HepG2 (cell line): Measurements from ENCODE around the gene ANO5. TPM values are rescaled to one million over a fixed set of nuclear protein-coding genes. Genes with fewer than 3 reads are reported as not detected.

Source experiments
- ATAC-seq: fragments of 200-7000 bp; cut with Tn5 transposase; 3 replicates; pipeline ENCODE4 v1.9.1; 2020; ENCODE audit warnings: mild to moderate bottlenecking, moderate library complexity
- BruUV-seq: library from RNA; stranded (reverse); fragments of 400-500 nt; replicated peaks from 2 replicates; lab custom pipeline; 2021; lab: Mats Ljungman, UMichigan
- CTCF ChIA-PET: fragments of 300-600 bp; formaldehyde crosslinking; extraction: SDS; loops from one replicate; lab custom pipeline; 2021; ENCODE audit warnings: low total read pairs, inconsistent platforms, low intra/inter-chr PET ratio; lab: Yijun Ruan, JAX
- POLR2A ChIA-PET: fragments of 350-600 bp; sonication (Branson Sonifier 250); formaldehyde crosslinking; loops from one replicate; lab custom pipeline; 2020; ENCODE audit warnings: antibody characterized with exemption, inconsistent platforms; lab: Yijun Ruan, JAX
- DNase-seq: peaks from one replicate; pipeline ENCODE4 v3.0.0-alpha.2; 2015; ENCODE audit warnings: low spot score
- FAIRE-seq: peaks from 3 replicates; lab custom pipeline; 2011; peaks lifted over from hg19 to GRCh38; lab: Jason Lieb, UNC
- H2AFZ ChIP-seq: one replicate; pipeline ENCODE4 v1.6.1; 2011; ENCODE audit warnings: low read length, inconsistent platforms
- H3K27ac ChIP-seq: fragments of 300-600 bp; 3 replicates; pipeline ENCODE4 v1.8.0; 2011; ENCODE audit warnings: mixed run types, mild to moderate bottlenecking, mixed read lengths, low read length, inconsistent platforms; ENCODE audit not compliant: insufficient read depth; ENCODE audit errors: extremely low read length
- H3K27me3 ChIP-seq, 2 experiments: fragments of 200-600 bp in 1 of 2; 2 replicates in 1 of 2; 3 replicates in 1 of 2; pipeline versions ENCODE4 v1.6.0 to v1.8.0; 2011; ENCODE audit warnings: low read length in 2 of 2, mild to moderate bottlenecking in 2 of 2, moderate library complexity in 2 of 2, inconsistent platforms in 1 of 2; ENCODE audit not compliant: insufficient read depth in 2 of 2, control insufficient read depth in 1 of 2
- H3K36me3 ChIP-seq, 2 experiments: fragments of 200-600 bp in 1 of 2; replicated peaks in 1 of 2; 2 replicates in 1 of 2; 3 replicates in 1 of 2; pipeline versions ENCODE4 v1.5.1 to v1.8.0; 2011; ENCODE audit warnings: low read length in 2 of 2, inconsistent platforms in 1 of 2; ENCODE audit not compliant: insufficient read depth in 2 of 2, control insufficient read depth in 1 of 2
- H3K4me1 ChIP-seq: 2 replicates; pipeline ENCODE4 v1.5.1; 2012; ENCODE audit warnings: low read length, inconsistent platforms; ENCODE audit not compliant: insufficient read depth
- H3K4me2 ChIP-seq: 2 replicates; pipeline ENCODE4 v1.6.0; 2011; ENCODE audit warnings: low read depth, low read length, inconsistent platforms
- H3K4me3 ChIP-seq, 3 experiments: fragments of 200-600 bp in 1 of 3; sonication (generic), shearing (Covaris generic) in 1 of 3; replicated peaks in 1 of 3; 2 replicates each; pipeline ENCODE4 v1.5.1; 2011 to 2016; ENCODE audit warnings: low read length in 3 of 3, inconsistent platforms in 2 of 3, low read depth in 2 of 3, mild to moderate bottlenecking in 2 of 3, control low read depth in 1 of 3, mixed read lengths in 1 of 3; ENCODE audit not compliant: insufficient read depth in 1 of 3
- H3K79me2 ChIP-seq: one replicate; pipeline ENCODE4 v1.6.1; 2011; ENCODE audit warnings: low read length, inconsistent platforms; ENCODE audit not compliant: insufficient read depth
- H3K9ac ChIP-seq: 2 replicates; pipeline ENCODE4 v1.6.0; 2011; ENCODE audit warnings: mild to moderate bottlenecking, low read depth, low read length, inconsistent platforms; ENCODE audit not compliant: insufficient read depth
- H3K9me3 ChIP-seq: 2 replicates; pipeline ENCODE4 v1.5.1; 2012; ENCODE audit warnings: mild to moderate bottlenecking, low read length
- H4K20me1 ChIP-seq: 2 replicates; pipeline ENCODE4 v1.6.0; 2011; ENCODE audit warnings: inconsistent platforms, mild to moderate bottlenecking, low read length, moderate library complexity; ENCODE audit not compliant: insufficient read depth
- KLF11 ChIP-seq: IDR thresholded peaks from 2 replicates; pipeline ENCODE4 v1.6.1; 2016; ENCODE audit warnings: missing compliant biosample characterization
- MAF1 ChIP-seq: sonication (generic); formaldehyde crosslinking; IDR thresholded peaks from 2 replicates; pipeline ENCODE4 v1.5.0; 2020; ENCODE audit warnings: missing genetic modification reagents, borderline replicate concordance
- NCOA1 ChIP-seq: sonication (generic); formaldehyde crosslinking; IDR thresholded peaks from 2 replicates; pipeline ENCODE4 v1.9.0; 2021; ENCODE audit warnings: missing genetic modification reagents
- NCOA2 ChIP-seq: sonication (generic); formaldehyde crosslinking; IDR thresholded peaks from 2 replicates; pipeline ENCODE4 v1.8.0; 2022; ENCODE audit warnings: inconsistent platforms
- SUZ12 ChIP-seq: fragments of 150-350 bp; IDR thresholded peaks from 2 replicates; pipeline ENCODE4 v1.6.1; 2014; ENCODE audit warnings: low read depth, low read length
- ZFAT ChIP-seq: sonication (generic); formaldehyde crosslinking; conservative IDR thresholded peaks from 2 replicates; pipeline ENCODE4 v1.8.1; 2023; ENCODE audit warnings: missing genetic modification reagents, inconsistent platforms
- ZFP1 ChIP-seq: IDR thresholded peaks from 2 replicates; pipeline ENCODE4 v1.6.1; 2016
- ZNF256 ChIP-seq: sonication (generic); formaldehyde crosslinking; conservative IDR thresholded peaks from 2 replicates; pipeline ENCODE4 v1.4.0; 2020; ENCODE audit warnings: missing genetic modification reagents
- WGBS: methylation state at CpG from one replicate; pipeline ENCODE4 v1.1.6; 2017; ENCODE audit warnings: low lambda C conversion rate; 5-methylcytosine and 5-hydroxymethylcytosine counted together
- in situ Hi-C: cut with HindIII; loops from 2 replicates; pipeline ENCODE4 v1.10.0; 2017; ENCODE audit warnings: low pct_unique_long_range_greater_than_20kb; ENCODE audit not compliant: extremely low pct_ligation_motif_present
- intact Hi-C: fragments of 100-400 bp; cut with micrococcal nuclease; formaldehyde crosslinking; loops from one replicate; pipeline ENCODE4 v1.10.0; 2022; ENCODE audit not compliant: unreplicated experiment
- polyA plus RNA-seq, 8 experiments: library from polyadenylated mRNA; depleted of rRNA in 3 of 8; stranded (reverse) in 7 of 8; unstranded in 1 of 8; fragments of >200 nt; fragmentation: Illumina TruSeq in 4 of 8; extraction: Trizol in 4 of 8; gene quantifications; 2 replicates each; pipeline versions ENCODE4 v1.2.1 to v1.2.3, GENCODE V29; 2011 to 2016; ENCODE audit warnings: low read depth in 4 of 8, missing spikeins in 1 of 8, mixed read lengths in 1 of 8; ENCODE audit not compliant: insufficient read depth in 1 of 8
- total RNA-seq, 5 experiments: library from RNA; depleted of rRNA; stranded (reverse); fragments of >200 nt; fragmentation: Illumina TruSeq; extraction: Trizol; gene quantifications; 2 replicates each; pipeline ENCODE4 v1.2.3, GENCODE V29; 2016; ENCODE audit warnings: low read depth in 1 of 5
- TF ChIP-seq, protein P1 (sequence below): sonication (generic); formaldehyde crosslinking; IDR thresholded peaks from 2 replicates; pipeline ENCODE4 v1.4.0; 2020; ENCODE audit warnings: missing genetic modification reagents, borderline replicate concordance

ANO5 gene
- total and polyA plus RNA-seq, 2 of the 13 experiments (the other 11 are each of a cell fraction or from before 2014, with no cell fraction given), result 0.02 to 0.03 TPM

DNA sequence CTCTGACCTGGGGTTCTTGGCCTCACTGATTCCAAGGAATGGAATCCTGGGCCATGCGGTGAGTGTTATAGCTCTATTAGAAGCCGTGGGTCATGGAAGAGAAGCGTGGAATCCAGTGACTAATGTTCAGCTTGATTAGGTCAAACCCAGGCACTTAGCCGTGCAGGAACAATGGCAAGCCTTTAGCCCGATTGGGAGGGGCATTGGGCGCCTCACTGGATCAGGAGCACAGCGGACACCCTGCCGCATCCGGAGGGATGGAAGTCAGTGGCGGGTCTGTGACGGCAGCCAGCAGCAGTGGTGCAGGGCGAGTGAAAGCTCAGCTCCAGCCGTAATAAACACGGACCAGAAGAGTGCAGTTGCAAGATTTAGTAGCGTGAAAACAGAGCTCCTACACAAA lies 124.8 kb downstream of the ANO5 start:
- no peaks in the 10 kb centered on the region for H3K4me1 ChIP-seq
- intact Hi-C loops, result no loop called here
- no peak overlapping the region for H2AFZ ChIP-seq
- TF ChIP-seq NCOA2 (no peak), KLF11 (no peak), ZFAT (no peak), NCOA1 (CRISPR knock-in tag) (no peak), ZNF256 (CRISPR knock-in tag) (no peak), MAF1 (CRISPR knock-in tag) (no peak), SUZ12 (no peak), ZFP1 (CRISPR knock-in tag) (no peak)
- TF ChIP-seq, protein P1, sequence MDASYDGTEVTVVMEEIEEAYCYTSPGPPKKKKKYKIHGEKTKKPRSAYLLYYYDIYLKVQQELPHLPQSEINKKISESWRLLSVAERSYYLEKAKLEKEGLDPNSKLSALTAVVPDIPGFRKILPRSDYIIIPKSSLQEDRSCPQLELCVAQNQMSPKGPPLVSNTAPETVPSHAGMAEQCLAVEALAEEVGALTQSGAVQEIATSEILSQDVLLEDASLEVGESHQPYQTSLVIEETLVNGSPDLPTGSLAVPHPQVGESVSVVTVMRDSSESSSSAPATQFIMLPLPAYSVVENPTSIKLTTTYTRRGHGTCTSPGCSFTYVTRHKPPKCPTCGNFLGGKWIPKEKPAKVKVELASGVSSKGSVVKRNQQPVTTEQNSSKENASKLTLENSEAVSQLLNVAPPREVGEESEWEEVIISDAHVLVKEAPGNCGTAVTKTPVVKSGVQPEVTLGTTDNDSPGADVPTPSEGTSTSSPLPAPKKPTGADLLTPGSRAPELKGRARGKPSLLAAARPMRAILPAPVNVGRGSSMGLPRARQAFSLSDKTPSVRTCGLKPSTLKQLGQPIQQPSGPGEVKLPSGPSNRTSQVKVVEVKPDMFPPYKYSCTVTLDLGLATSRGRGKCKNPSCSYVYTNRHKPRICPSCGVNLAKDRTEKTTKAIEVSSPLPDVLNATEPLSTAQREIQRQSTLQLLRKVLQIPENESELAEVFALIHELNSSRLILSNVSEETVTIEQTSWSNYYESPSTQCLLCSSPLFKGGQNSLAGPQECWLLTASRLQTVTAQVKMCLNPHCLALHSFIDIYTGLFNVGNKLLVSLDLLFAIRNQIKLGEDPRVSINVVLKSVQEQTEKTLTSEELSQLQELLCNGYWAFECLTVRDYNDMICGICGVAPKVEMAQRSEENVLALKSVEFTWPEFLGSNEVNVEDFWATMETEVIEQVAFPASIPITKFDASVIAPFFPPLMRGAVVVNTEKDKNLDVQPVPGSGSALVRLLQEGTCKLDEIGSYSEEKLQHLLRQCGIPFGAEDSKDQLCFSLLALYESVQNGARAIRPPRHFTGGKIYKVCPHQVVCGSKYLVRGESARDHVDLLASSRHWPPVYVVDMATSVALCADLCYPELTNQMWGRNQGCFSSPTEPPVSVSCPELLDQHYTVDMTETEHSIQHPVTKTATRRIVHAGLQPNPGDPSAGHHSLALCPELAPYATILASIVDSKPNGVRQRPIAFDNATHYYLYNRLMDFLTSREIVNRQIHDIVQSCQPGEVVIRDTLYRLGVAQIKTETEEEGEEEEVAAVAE (CRISPR knock-in tag), result no peak
- CTCF ChIA-PET, result no interaction called here
- H3K4me3 ChIP-seq, result no peak overlapping the region
- no peak for ATAC-seq
- in situ Hi-C loops, result loop anchor here (25.0 kb wide), 1 partner anchor 1680 kb away; no protein-coding TSS in a partner anchor
- FAIRE-seq, result no peak
- H3K9me3 ChIP-seq, result no peaks in the 10 kb centered on the region
- no peak for DNase-seq
- H3K79me2 ChIP-seq, result no peaks in the 10 kb centered on the region
- peaks cover 0 to 18% of the 10 kb centered on the region in 2 experiments; a peak in 2 of 5 replicates for H3K27me3 ChIP-seq
- 2% methylated on average over 10 of the region's 15 CpGs for WGBS
- H3K36me3 ChIP-seq, result no peaks in the 10 kb centered on the region
- H4K20me1 ChIP-seq, result no peaks in the 10 kb centered on the region
- POLR2A ChIA-PET, result no interaction called here
- no peak overlapping the region for H3K27ac ChIP-seq
- H3K9ac ChIP-seq, result no peak overlapping the region
- H3K4me2 ChIP-seq, result no peak overlapping the region
- BruUV-seq, result no TSS peak
